GM18951 (cell line): ENCODE results near the gene CIP2A.

ENCODE experiments used
- POLR2A ChIP-seq: IDR thresholded peaks from 4 replicates; pipeline ENCODE4 v1.6.1; 2011; ENCODE audit warnings: mild to moderate bottlenecking; ENCODE audit not compliant: insufficient read length, insufficient read depth; ENCODE audit errors: extremely low read depth
- in situ Hi-C: fragments of 300-500 bp; cut with MboI; formaldehyde crosslinking; loops from one replicate; pipeline ENCODE4 v1.12.0; 2022; ENCODE audit warnings: low sequenced_read_pairs, mixed read lengths, inconsistent platforms; ENCODE audit not compliant: unreplicated experiment

The CIP2A gene

GRCh38 chr3:108598375-108598774 lies 9.1 kb upstream of the CIP2A start:
- in situ Hi-C loops: no loop called here
- TF ChIP-seq POLR2A: no peak

- in situ Hi-C loops: no loop called here
- TF ChIP-seq POLR2A: no peak
These were observed 6.1 kb upstream of the CIP2A start for GRCh38 chr3:108595321-108595720.

GRCh38 chr3:108590460-108590859 lies 1.2 kb upstream of the CIP2A start:
- no peak for TF ChIP-seq POLR2A
- in situ Hi-C loops: no loop called here

- in situ Hi-C loops: no loop called here
These were observed 723 bp upstream of the CIP2A start for GRCh38 chr3:108589998-108590323.

GRCh38 chr3:108588601-108589000 lies 637 bp downstream of the CIP2A start:
- no peak for TF ChIP-seq POLR2A
- in situ Hi-C loops: no loop called here

More at GRCh38 chr3:108589998-108590323, 723 bp upstream of the CIP2A start:
- no peak for TF ChIP-seq POLR2A

- in situ Hi-C loops: no loop called here
- TF ChIP-seq POLR2A: no peak
These were observed 11.2 kb downstream of the CIP2A start for GRCh38 chr3:108578064-108578463.

- TF ChIP-seq POLR2A: no peak
- in situ Hi-C loops: no loop called here
These were observed 19.9 kb downstream of the CIP2A start for GRCh38 chr3:108569336-108569735.

- TF ChIP-seq POLR2A: no peak
- in situ Hi-C loops: no loop called here
These were observed 22.6 kb downstream of the CIP2A start for GRCh38 chr3:108566599-108566998.

- no peak for TF ChIP-seq POLR2A
- in situ Hi-C loops: no loop called here
These were observed 23.7 kb downstream of the CIP2A start for GRCh38 chr3:108565506-108565905.

- no peak for TF ChIP-seq POLR2A
These were observed 24.7 kb downstream of the CIP2A start for GRCh38 chr3:108564564-108564963.

GRCh38 chr3:108562565-108562964 lies 26.7 kb downstream of the CIP2A start:
- in situ Hi-C loops: no loop called here
- TF ChIP-seq POLR2A: no peak

More at GRCh38 chr3:108564564-108564963, 24.7 kb downstream of the CIP2A start:
- in situ Hi-C loops: no loop called here

- in situ Hi-C loops: no loop called here
- no peak for TF ChIP-seq POLR2A
These were observed 33.2 kb downstream of the CIP2A start for GRCh38 chr3:108555966-108556581.

GRCh38 chr3:108554913-108555571 lies 34.2 kb downstream of the CIP2A start:
- in situ Hi-C loops: loop anchor here (5.0 kb wide), 1 partner anchor 63 kb away; no protein-coding TSS in a partner anchor
- TF ChIP-seq POLR2A: no peak

GRCh38 chr3:108554229-108554628 lies 35.0 kb downstream of the CIP2A start:
- in situ Hi-C loops: loop anchor here (5.0 kb wide), 1 partner anchor 62 kb away; no protein-coding TSS in a partner anchor
- TF ChIP-seq POLR2A: no peak
